Prostate gland (tissue), 2 donors: ENCODE data around the gene SCN5A. TPM values are rescaled to one million over a fixed set of nuclear protein-coding genes. Genes with fewer than 3 reads are reported as not detected.

Experiments used
- DNase-seq: peaks from one replicate; pipeline ENCODE4 v3.0.0-alpha.2; 2019; ENCODE audit warnings: low spot score
- H3K27ac ChIP-seq, 2 donors: fragments of 200-600 bp; sonication (generic); 2 replicates each; pipeline ENCODE4 v1.5.1; 2017 to 2019
- H3K27me3 ChIP-seq: fragments of 200-600 bp; sonication (generic); replicated peaks from 2 replicates; pipeline ENCODE4 v1.5.1; 2019; ENCODE audit not compliant: insufficient read depth
- H3K36me3 ChIP-seq, 2 donors: fragments of 200-600 bp; sonication (generic); 1 replicate in 1 of 2; 2 replicates in 1 of 2; pipeline versions ENCODE4 v1.5.1 to v1.8.1; 2017 to 2019
- H3K4me1 ChIP-seq: fragments of 200-600 bp; sonication (generic); replicated peaks from 2 replicates; pipeline ENCODE4 v1.5.1; 2019
- H3K4me3 ChIP-seq, 2 donors: fragments of 200-600 bp; sonication (generic); 2 replicates each; pipeline ENCODE4 v1.5.1; 2017 to 2019
- H3K9me3 ChIP-seq: fragments of 200-600 bp; sonication (generic); 2 replicates; pipeline ENCODE4 v1.5.1; 2017
- CTCF ChIP-seq, 4 experiments: fragments of 200-600 bp in 2 of 4; fragments of 450-650 bp in 2 of 4; sonication (generic) in 2 of 4; IDR thresholded peaks; 1 replicate in 3 of 4; 2 replicates in 1 of 4; pipeline ENCODE4 v1.5.1; 2016 to 2019; ENCODE audit warnings: antibody characterized with exemption in 4 of 4, mild to moderate bottlenecking in 2 of 4, moderate library complexity in 2 of 4
- POLR2A ChIP-seq: fragments of 450-650 bp; IDR thresholded peaks from one replicate; pipeline ENCODE4 v1.6.1; 2016; ENCODE audit warnings: antibody characterized with exemption, mild to moderate bottlenecking
- POLR2AphosphoS5 ChIP-seq: sonication (generic); formaldehyde crosslinking; IDR thresholded peaks from one replicate; pipeline ENCODE4 v1.6.1; 2017; ENCODE audit warnings: antibody characterized with exemption
- WGBS: methylation state at CpG from one replicate; pipeline ENCODE4 v1.1.5; 2018; 5-methylcytosine and 5-hydroxymethylcytosine counted together
- intact Hi-C: fragments of 100-400 bp; cut with DNase I; formaldehyde crosslinking; loops from one replicate; pipeline ENCODE4 v1.14.2; 2022
- total RNA-seq, 2 donors: library from RNA; depleted of rRNA; stranded (reverse); fragments of >200 nt; gene quantifications; one replicate each; pipeline ENCODE4 v1.1.0, GENCODE V29; 2016

The SCN5A gene
- total RNA-seq, 2 donors from 2014 or later: 0.23 to 1.5 TPM

DNA sequence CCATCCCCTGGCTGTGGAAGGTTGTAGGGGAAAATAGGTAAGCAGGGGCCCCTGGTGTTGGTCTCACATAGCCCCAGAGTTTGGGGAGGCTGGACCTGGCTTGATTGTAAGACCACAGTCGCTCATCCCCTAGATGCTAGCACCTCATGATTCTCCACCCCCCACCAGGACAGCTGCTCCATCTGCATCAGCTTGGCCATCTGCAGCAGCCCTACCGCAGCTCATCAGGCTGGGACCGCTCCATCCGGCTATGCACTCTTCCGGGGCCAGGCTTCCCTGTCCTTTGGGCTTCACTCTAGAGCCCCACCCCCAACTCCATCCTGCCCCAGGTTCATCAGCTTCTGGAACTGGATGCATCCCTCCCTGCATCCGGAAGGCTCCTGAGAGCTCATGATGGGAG lies 12.6 kb downstream of the SCN5A start:
- Histone ChIP-seq H3K27ac (no peak overlapping the region), H3K36me3 (no peaks in the 10 kb centered on the region), H3K4me3 (no peak overlapping the region), H3K27me3 (peaks cover 4% of the 10 kb centered on the region), H3K4me1 (no peaks in the 10 kb centered on the region), H3K9me3 (no peaks in the 10 kb centered on the region)
- DNase-seq: no peak
- 77% methylated on average over 6 of the region's 6 CpGs for WGBS
- TF ChIP-seq CTCF (IDR thresholded peaks at IDR 0.05) (no peak), POLR2AphosphoS5 (no peak), POLR2A (no peak)
- intact Hi-C loops: no loop called here

- no peak overlapping the region for H3K4me3 ChIP-seq
- WGBS: 56% methylated on average over 7 of the region's 7 CpGs
- no peak for DNase-seq
- TF ChIP-seq POLR2AphosphoS5 (no peak), CTCF (IDR thresholded peaks at IDR 0.05) (no peak), POLR2A (no peak)
- peaks cover 4% of the 10 kb centered on the region for H3K27me3 ChIP-seq
- no peaks in the 10 kb centered on the region for H3K36me3 ChIP-seq
- no peak overlapping the region for H3K27ac ChIP-seq
- intact Hi-C loops: no loop called here
- no peaks in the 10 kb centered on the region for H3K9me3 ChIP-seq
- H3K4me1 ChIP-seq: no peaks in the 10 kb centered on the region
These were observed 13.0 kb downstream of the SCN5A start for GRCh38 chr3:38636464-38636863.

DNA sequence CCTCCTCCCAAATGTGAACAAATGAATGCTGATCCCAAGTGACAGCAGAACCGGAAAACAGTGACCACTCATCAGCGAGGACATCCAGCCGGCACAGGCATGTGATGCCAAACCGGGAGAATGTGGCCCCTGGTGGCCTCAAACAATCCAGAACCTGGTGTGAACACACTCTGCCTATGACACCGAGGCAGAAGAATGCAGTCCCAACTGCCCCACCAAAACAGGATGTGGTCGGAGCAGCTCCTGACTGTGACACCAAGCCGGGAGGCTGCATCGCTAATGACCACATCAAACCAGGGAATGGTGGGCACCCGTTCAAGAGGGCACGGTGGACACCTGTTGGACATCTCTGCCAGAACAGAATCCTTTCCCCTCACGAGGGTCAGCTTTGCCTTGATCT lies 15.4 kb downstream of the SCN5A start:
- TF ChIP-seq POLR2AphosphoS5: no peak
- no peak for TF ChIP-seq CTCF (IDR thresholded peaks at IDR 0.05)
- TF ChIP-seq POLR2A: no peak
- H3K9me3 ChIP-seq: no peaks in the 10 kb centered on the region
- DNase-seq: no peak
- H3K4me1 ChIP-seq: no peaks in the 10 kb centered on the region
- H3K36me3 ChIP-seq: no peaks in the 10 kb centered on the region
- no peak overlapping the region for H3K27ac ChIP-seq
- intact Hi-C loops: no loop called here
- peaks cover 4% of the 10 kb centered on the region for H3K27me3 ChIP-seq
- H3K4me3 ChIP-seq: no peak overlapping the region
- 63% methylated on average over 11 of the region's 11 CpGs for WGBS

- intact Hi-C loops: no loop called here
- Histone ChIP-seq H3K27me3 (peaks cover 3% of the 10 kb centered on the region), H3K4me1 (no peaks in the 10 kb centered on the region), H3K27ac (no peak overlapping the region), H3K9me3 (no peaks in the 10 kb centered on the region), H3K4me3 (no peak overlapping the region), H3K36me3 (no peaks in the 10 kb centered on the region)
- 83% methylated on average over 11 of the region's 12 CpGs for WGBS
- no peak for TF ChIP-seq POLR2A
- no peak for TF ChIP-seq POLR2AphosphoS5
- TF ChIP-seq CTCF (IDR thresholded peaks at IDR 0.05): no peak
- DNase-seq: no peak
These were observed 16.5 kb downstream of the SCN5A start for GRCh38 chr3:38632989-38633388.

DNA sequence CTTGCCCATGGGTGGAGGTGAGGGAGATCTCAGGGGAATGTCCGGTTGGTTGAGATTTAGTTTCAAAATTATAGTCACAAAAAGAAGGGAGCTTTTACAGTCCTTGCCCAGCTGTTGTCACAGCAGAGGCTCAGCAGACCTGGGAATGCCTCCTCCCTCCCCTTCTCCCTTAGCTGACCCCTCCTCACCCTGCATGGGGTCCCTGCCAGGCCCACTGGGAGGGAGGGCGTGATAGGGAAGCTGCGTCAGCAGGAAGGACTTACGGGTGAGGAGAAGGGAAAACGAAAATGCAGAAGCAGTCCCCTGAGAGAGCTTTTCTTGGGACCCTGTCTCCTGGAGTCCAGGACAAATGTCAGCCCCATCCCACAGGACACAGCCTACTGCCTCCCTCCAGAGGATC lies 18.9 kb downstream of the SCN5A start:
- H3K4me1 ChIP-seq: no peaks in the 10 kb centered on the region
- H3K27me3 ChIP-seq: no peaks in the 10 kb centered on the region
- WGBS: 46% methylated on average over 5 of the region's 5 CpGs
- H3K9me3 ChIP-seq: no peaks in the 10 kb centered on the region
- H3K4me3 ChIP-seq: no peak overlapping the region
- H3K27ac ChIP-seq: no peak overlapping the region
- intact Hi-C loops: no loop called here
- TF ChIP-seq POLR2A (no peak), CTCF (IDR thresholded peaks at IDR 0.05) (no peak), POLR2AphosphoS5 (no peak)
- no peak for DNase-seq
- H3K36me3 ChIP-seq: no peaks in the 10 kb centered on the region
